Measurements from ENCODE around the gene ENOX1.

Gene ENOX1

GRCh38 chr13:43315522-43315921, 471.2 kb downstream of the ENOX1 start:
- TF ChIP-seq, protein P1, sequence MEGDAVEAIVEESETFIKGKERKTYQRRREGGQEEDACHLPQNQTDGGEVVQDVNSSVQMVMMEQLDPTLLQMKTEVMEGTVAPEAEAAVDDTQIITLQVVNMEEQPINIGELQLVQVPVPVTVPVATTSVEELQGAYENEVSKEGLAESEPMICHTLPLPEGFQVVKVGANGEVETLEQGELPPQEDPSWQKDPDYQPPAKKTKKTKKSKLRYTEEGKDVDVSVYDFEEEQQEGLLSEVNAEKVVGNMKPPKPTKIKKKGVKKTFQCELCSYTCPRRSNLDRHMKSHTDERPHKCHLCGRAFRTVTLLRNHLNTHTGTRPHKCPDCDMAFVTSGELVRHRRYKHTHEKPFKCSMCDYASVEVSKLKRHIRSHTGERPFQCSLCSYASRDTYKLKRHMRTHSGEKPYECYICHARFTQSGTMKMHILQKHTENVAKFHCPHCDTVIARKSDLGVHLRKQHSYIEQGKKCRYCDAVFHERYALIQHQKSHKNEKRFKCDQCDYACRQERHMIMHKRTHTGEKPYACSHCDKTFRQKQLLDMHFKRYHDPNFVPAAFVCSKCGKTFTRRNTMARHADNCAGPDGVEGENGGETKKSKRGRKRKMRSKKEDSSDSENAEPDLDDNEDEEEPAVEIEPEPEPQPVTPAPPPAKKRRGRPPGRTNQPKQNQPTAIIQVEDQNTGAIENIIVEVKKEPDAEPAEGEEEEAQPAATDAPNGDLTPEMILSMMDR (IDR thresholded peaks at IDR 0.05; ENCODE audit: insufficient read depth, low read depth, low read length, missing control alignments): no peak
- DNase-seq (ENCODE audit: low read depth): no peak
- no peak overlapping the region for H3K4me3 ChIP-seq (ENCODE audit: low read depth, low read length)

- TF ChIP-seq, protein P1 (IDR thresholded peaks at IDR 0.05; ENCODE audit: insufficient read depth, low read depth, low read length, missing control alignments): no peak
- H3K4me3 ChIP-seq (ENCODE audit: low read depth, low read length): no peak overlapping the region
- no peak for DNase-seq (ENCODE audit: low read depth)
Measured at GRCh38 chr13:43309311-43309710, 477.5 kb downstream of the ENOX1 start.

GRCh38 chr13:43307921-43308433, 478.8 kb downstream of the ENOX1 start:
- peak; percentile 72 for DNase-seq (ENCODE audit: low read depth)
- H3K4me3 ChIP-seq (ENCODE audit: low read depth, low read length): no peak overlapping the region
- TF ChIP-seq, protein P1 (IDR thresholded peaks at IDR 0.05; ENCODE audit: insufficient read depth, low read depth, low read length, missing control alignments): no peak

DNA sequence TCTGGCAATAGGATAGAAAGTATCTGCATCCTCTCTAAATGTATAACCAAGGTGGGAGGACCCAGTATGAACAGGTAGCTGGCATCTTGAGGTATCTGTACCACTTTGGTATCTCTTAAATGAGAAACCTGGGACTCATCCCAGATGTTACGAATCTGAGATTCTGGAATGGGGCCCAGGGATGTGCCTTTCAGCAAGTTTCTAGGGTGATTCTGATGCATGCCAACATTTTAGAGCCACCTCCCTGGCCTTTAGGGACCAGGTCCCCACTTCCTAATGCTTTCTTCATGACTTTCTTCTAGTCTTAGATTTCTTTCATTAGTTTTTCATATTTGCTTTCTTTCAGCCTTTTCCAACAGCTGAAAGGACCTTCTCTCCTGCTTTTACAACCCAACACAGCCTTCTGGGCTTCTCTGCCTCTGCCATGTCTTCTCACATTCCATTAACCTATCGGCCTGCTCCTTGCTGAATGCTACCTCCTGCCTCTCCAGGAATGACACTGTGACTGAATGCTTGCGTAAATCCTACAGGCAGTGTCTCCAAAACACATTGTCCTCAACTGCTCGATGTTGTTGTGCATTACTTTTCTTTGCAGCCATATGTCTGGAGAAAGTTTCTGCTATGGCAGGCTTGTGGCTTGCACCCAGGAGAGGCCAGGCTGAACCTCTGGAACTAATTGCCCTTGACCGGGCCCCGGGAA, 479.4 kb downstream of the ENOX1 start:
- no peak for DNase-seq (ENCODE audit: low read depth)
- no peak overlapping the region for H3K4me3 ChIP-seq (ENCODE audit: low read depth, low read length)
- TF ChIP-seq, protein P1 (IDR thresholded peaks at IDR 0.05; ENCODE audit: insufficient read depth, low read depth, low read length, missing control alignments): no peak

GRCh38 chr13:43306372-43306771, 480.4 kb downstream of the ENOX1 start:
- TF ChIP-seq, protein P1 (IDR thresholded peaks at IDR 0.05; ENCODE audit: insufficient read depth, low read depth, low read length, missing control alignments): no peak
- H3K4me3 ChIP-seq (ENCODE audit: low read depth, low read length): no peak overlapping the region
- DNase-seq (ENCODE audit: low read depth): no peak

- DNase-seq (ENCODE audit: low read depth): no peak
- no peak overlapping the region for H3K4me3 ChIP-seq (ENCODE audit: low read depth, low read length)
- TF ChIP-seq, protein P1 (IDR thresholded peaks at IDR 0.05; ENCODE audit: insufficient read depth, low read depth, low read length, missing control alignments): no peak
Measured at GRCh38 chr13:43305416-43305815, 481.4 kb downstream of the ENOX1 start.

GRCh38 chr13:43304945-43305344, 481.8 kb downstream of the ENOX1 start:
- DNase-seq (ENCODE audit: low read depth): no peak
- no peak overlapping the region for H3K4me3 ChIP-seq (ENCODE audit: low read depth, low read length)
- TF ChIP-seq, protein P1 (IDR thresholded peaks at IDR 0.05; ENCODE audit: insufficient read depth, low read depth, low read length, missing control alignments): no peak
